Parathyroid adenoma (tissue), 2 donors: ENCODE measurements around the gene TM2D3.

Source experiments
- H2AFZ ChIP-seq: fragments of 300-600 bp; sonication (generic); one replicate; pipeline ENCODE4 v1.7.0; 2017; ENCODE audit warnings: antibody characterized with exemption, mild to moderate bottlenecking
- H3K27ac ChIP-seq: fragments of 300-600 bp; sonication (generic); one replicate; pipeline ENCODE4 v1.7.0; 2017
- H3K27me3 ChIP-seq: fragments of 300-600 bp; sonication (generic); one replicate; pipeline ENCODE4 v1.7.0; 2017; ENCODE audit warnings: low read length; ENCODE audit not compliant: control insufficient read depth, insufficient read depth
- H3K36me3 ChIP-seq: fragments of 300-600 bp; sonication (generic); one replicate; pipeline ENCODE4 v1.7.0; 2017; ENCODE audit warnings: low read length; ENCODE audit not compliant: control insufficient read depth, insufficient read depth
- H3K4me1 ChIP-seq: fragments of 300-600 bp; sonication (generic); one replicate; pipeline ENCODE4 v1.7.0; 2017; ENCODE audit warnings: control low read depth
- H3K4me2 ChIP-seq: fragments of 300-600 bp; sonication (generic); one replicate; pipeline ENCODE4 v1.7.0; 2017; ENCODE audit warnings: low read length
- H3K4me3 ChIP-seq: fragments of 300-600 bp; sonication (generic); one replicate; pipeline ENCODE4 v1.7.0; 2017; ENCODE audit warnings: low read depth, low read length
- H3K79me2 ChIP-seq: fragments of 300-600 bp; sonication (generic); one replicate; pipeline ENCODE4 v1.7.0; 2017; ENCODE audit warnings: control low read depth
- H3K9ac ChIP-seq: fragments of 300-600 bp; sonication (generic); one replicate; pipeline ENCODE4 v1.7.0; 2017; ENCODE audit warnings: mild to moderate bottlenecking
- H3K9me3 ChIP-seq: fragments of 300-600 bp; sonication (generic); one replicate; pipeline ENCODE4 v1.7.0; 2017; ENCODE audit warnings: low read length; ENCODE audit not compliant: control insufficient read depth
- CTCF ChIP-seq: fragments of 300-600 bp; sonication (generic); IDR thresholded peaks from one replicate; pipeline ENCODE4 v1.7.0; 2017; ENCODE audit warnings: antibody characterized with exemption, mild to moderate bottlenecking
- donor health status: primary hyperparathyroidism.

The TM2D3 gene

GRCh38 chr15:101652098-101652785, at the start of gene TM2D3:
TM2D3 (minus strand) TSS chr15:101652381; CDS start chr15:101652361, 20 bp downstream.
- TF ChIP-seq CTCF, result peak; percentile 84
- H3K9ac ChIP-seq, result peak within 1 kb of the TSS; percentile 76
- H3K79me2 ChIP-seq, result peaks cover 16% of the 10 kb centered on the region
- peak within 1 kb of the TSS; percentile 99 for H3K4me2 ChIP-seq
- H3K4me3 ChIP-seq, result peak within 1 kb of the TSS; percentile 92
- no peaks in the 10 kb centered on the region for H3K27me3 ChIP-seq
- peak within 1 kb of the TSS; percentile 97 for H2AFZ ChIP-seq
- H3K4me1 ChIP-seq, result peaks cover 12% of the 10 kb centered on the region
- H3K36me3 ChIP-seq, result no peaks in the 10 kb centered on the region
- H3K9me3 ChIP-seq, result no peaks in the 10 kb centered on the region
- H3K27ac ChIP-seq, result peak within 1 kb of the TSS; percentile 88

DNA sequence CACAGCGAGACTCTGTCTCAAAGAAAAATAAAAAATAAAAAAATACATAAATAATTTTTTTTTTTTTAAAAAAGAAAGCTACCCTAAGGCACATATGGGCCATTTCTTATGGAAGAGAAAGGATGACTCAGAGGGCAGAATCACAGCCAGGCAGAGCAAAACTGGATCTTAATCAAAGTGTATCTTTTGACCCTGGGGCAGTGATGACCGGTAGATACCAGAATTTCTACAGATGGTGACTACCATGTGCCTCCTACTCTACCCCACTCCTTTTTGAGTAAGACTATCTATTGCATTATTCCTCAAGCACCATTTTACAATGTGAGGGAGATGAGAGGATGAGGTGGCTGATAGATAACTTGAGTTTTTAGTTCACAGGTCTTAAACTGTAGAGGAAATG, 46.1 kb upstream of the TM2D3 start:
- H3K9me3 ChIP-seq, result no peaks in the 10 kb centered on the region
- no peaks in the 10 kb centered on the region for H3K27me3 ChIP-seq
- H3K36me3 ChIP-seq, result no peaks in the 10 kb centered on the region
- no peak overlapping the region for H3K4me2 ChIP-seq
- no peaks in the 10 kb centered on the region for H3K79me2 ChIP-seq
- H3K27ac ChIP-seq, result no peak overlapping the region
- no peak for TF ChIP-seq CTCF
- H2AFZ ChIP-seq, result no peak overlapping the region
- no peak overlapping the region for H3K4me3 ChIP-seq
- no peak overlapping the region for H3K9ac ChIP-seq
- no peaks in the 10 kb centered on the region for H3K4me1 ChIP-seq

- no peak overlapping the region for H3K27ac ChIP-seq
- H3K4me3 ChIP-seq, result no peak overlapping the region
- H3K9ac ChIP-seq, result no peak overlapping the region
- no peaks in the 10 kb centered on the region for H3K4me1 ChIP-seq
- H2AFZ ChIP-seq, result no peak overlapping the region
- no peaks in the 10 kb centered on the region for H3K36me3 ChIP-seq
- no peak overlapping the region for H3K4me2 ChIP-seq
- no peaks in the 10 kb centered on the region for H3K79me2 ChIP-seq
- no peaks in the 10 kb centered on the region for H3K9me3 ChIP-seq
- TF ChIP-seq CTCF, result no peak
- no peaks in the 10 kb centered on the region for H3K27me3 ChIP-seq
These were observed 45.3 kb upstream of the TM2D3 start for GRCh38 chr15:101697488-101697887.

- H3K36me3 ChIP-seq, result no peaks in the 10 kb centered on the region
These were observed 44.6 kb upstream of the TM2D3 start for GRCh38 chr15:101696829-101697228.

More at GRCh38 chr15:101696829-101697228, 44.6 kb upstream of the TM2D3 start:
- Histone ChIP-seq H3K4me2 (no peak overlapping the region), H3K4me1 (no peaks in the 10 kb centered on the region), H3K9ac (no peak overlapping the region), H3K27ac (no peak overlapping the region), H3K27me3 (no peaks in the 10 kb centered on the region), H3K79me2 (no peaks in the 10 kb centered on the region), H2AFZ (no peak overlapping the region), H3K4me3 (no peak overlapping the region), H3K9me3 (no peaks in the 10 kb centered on the region)
- no peak for TF ChIP-seq CTCF
